ENCODE data around the gene SATB1.

DNA sequence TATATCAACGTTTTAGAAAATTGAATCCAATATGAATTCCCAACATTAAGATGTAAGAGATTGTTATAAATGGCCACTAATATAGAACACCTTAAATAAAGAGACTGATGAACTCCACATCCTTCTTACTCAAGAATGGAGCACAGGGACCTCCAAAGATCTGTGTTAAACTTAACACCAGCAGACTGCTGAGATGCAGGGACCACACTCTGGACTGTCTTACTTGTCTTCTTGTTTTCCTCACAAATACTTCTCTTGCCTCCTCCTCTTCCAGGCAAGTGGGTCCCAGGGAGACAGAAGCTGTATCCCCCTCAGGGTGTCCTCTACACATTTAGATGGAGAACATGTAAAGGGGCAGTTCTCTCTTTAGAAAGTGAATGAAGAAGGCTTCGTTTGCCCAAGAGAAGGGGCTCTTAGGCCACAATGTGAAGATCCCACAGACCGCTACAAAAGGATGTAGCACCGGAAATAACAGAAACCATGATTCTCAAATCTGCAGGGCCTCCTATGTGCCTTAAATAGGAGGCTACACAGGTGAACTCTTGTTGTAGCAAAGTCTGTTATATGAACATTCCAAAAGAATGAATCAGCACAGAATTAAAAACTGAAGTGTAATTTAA is 52.2 kb downstream of the SATB1 start:
- TF ChIP-seq CTCF (conservative IDR thresholded peaks at IDR 0.05; ENCODE audit: low read length): no peak
- no peak for TF ChIP-seq EZH2phosphoT487 (IDR thresholded peaks at IDR 0.05; ENCODE audit: borderline replicate concordance)
